ENCODE measurements around the gene FOXK2. TPM values are rescaled to one million over a fixed set of nuclear protein-coding genes. Genes with fewer than 3 reads are reported as not detected.

FOXK2 gene
- total RNA-seq, 1 donor from 2014 or later: 95.7 TPM

- peaks cover 31% of the 10 kb centered on the region for H3K4me1 Mint-ChIP-seq (ENCODE audit: low read depth, unreplicated experiment)
- no peaks in the 10 kb centered on the region for H3K36me3 Mint-ChIP-seq (ENCODE audit: unreplicated experiment)
- no peaks in the 10 kb centered on the region for H3K27me3 Mint-ChIP-seq (ENCODE audit: unreplicated experiment)
- DNase-seq: peak; percentile 23
- peak overlapping the region; percentile 74 for H3K27ac Mint-ChIP-seq (ENCODE audit: unreplicated experiment)
- H3K9me3 Mint-ChIP-seq (ENCODE audit: unreplicated experiment): peaks cover 3% of the 10 kb centered on the region
- H3K4me3 Mint-ChIP-seq (ENCODE audit: unreplicated experiment): peak overlapping the region; percentile 35
- no peak for TF ChIP-seq CTCF (IDR thresholded peaks at IDR 0.05; ENCODE audit: partially characterized antibody, unreplicated experiment)
Observed at GRCh38 chr17:82544431-82545070, 25.0 kb downstream of the FOXK2 start.

- Mint-ChIP-seq H3K36me3 (ENCODE audit: unreplicated experiment) (no peaks in the 10 kb centered on the region), H3K4me1 (ENCODE audit: low read depth, unreplicated experiment) (peaks cover 33% of the 10 kb centered on the region), H3K27me3 (ENCODE audit: unreplicated experiment) (no peaks in the 10 kb centered on the region), H3K27ac (ENCODE audit: unreplicated experiment) (peak overlapping the region; percentile 74), H3K9me3 (ENCODE audit: unreplicated experiment) (peaks cover 3% of the 10 kb centered on the region), H3K4me3 (ENCODE audit: unreplicated experiment) (peak overlapping the region; percentile 35)
- no peak for DNase-seq
- TF ChIP-seq CTCF (IDR thresholded peaks at IDR 0.05; ENCODE audit: partially characterized antibody, unreplicated experiment): no peak
Observed at GRCh38 chr17:82545071-82545462, 25.5 kb downstream of the FOXK2 start.

GRCh38 chr17:82547981-82548380 lies 28.4 kb downstream of the FOXK2 start:
- Mint-ChIP-seq H3K27me3 (ENCODE audit: unreplicated experiment) (no peaks in the 10 kb centered on the region), H3K36me3 (ENCODE audit: unreplicated experiment) (no peaks in the 10 kb centered on the region), H3K4me1 (ENCODE audit: low read depth, unreplicated experiment) (peaks cover 38% of the 10 kb centered on the region), H3K27ac (ENCODE audit: unreplicated experiment) (peak overlapping the region; percentile 87), H3K9me3 (ENCODE audit: unreplicated experiment) (no peaks in the 10 kb centered on the region), H3K4me3 (ENCODE audit: unreplicated experiment) (peak overlapping the region; percentile 39)
- no peak for TF ChIP-seq CTCF (IDR thresholded peaks at IDR 0.05; ENCODE audit: partially characterized antibody, unreplicated experiment)
- DNase-seq: no peak

- peak; percentile 50 for DNase-seq
- Mint-ChIP-seq H3K27ac (ENCODE audit: unreplicated experiment) (peak overlapping the region; percentile 87), H3K4me3 (ENCODE audit: unreplicated experiment) (peak overlapping the region; percentile 39), H3K36me3 (ENCODE audit: unreplicated experiment) (no peaks in the 10 kb centered on the region), H3K9me3 (ENCODE audit: unreplicated experiment) (no peaks in the 10 kb centered on the region), H3K27me3 (ENCODE audit: unreplicated experiment) (no peaks in the 10 kb centered on the region), H3K4me1 (ENCODE audit: low read depth, unreplicated experiment) (peaks cover 42% of the 10 kb centered on the region)
- TF ChIP-seq CTCF (IDR thresholded peaks at IDR 0.05; ENCODE audit: partially characterized antibody, unreplicated experiment): no peak
Observed at GRCh38 chr17:82548681-82549303, 29.3 kb downstream of the FOXK2 start.

GRCh38 chr17:82551779-82552457 lies 32.4 kb downstream of the FOXK2 start:
- Mint-ChIP-seq H3K9me3 (ENCODE audit: unreplicated experiment) (no peaks in the 10 kb centered on the region), H3K27ac (ENCODE audit: unreplicated experiment) (peak overlapping the region; percentile 28), H3K27me3 (ENCODE audit: unreplicated experiment) (no peaks in the 10 kb centered on the region), H3K4me1 (ENCODE audit: low read depth, unreplicated experiment) (peaks cover 44% of the 10 kb centered on the region), H3K4me3 (ENCODE audit: unreplicated experiment) (peak overlapping the region; percentile 40), H3K36me3 (ENCODE audit: unreplicated experiment) (no peaks in the 10 kb centered on the region)
- TF ChIP-seq CTCF (IDR thresholded peaks at IDR 0.05; ENCODE audit: partially characterized antibody, unreplicated experiment): peak; percentile 47
- peak; percentile 73 for DNase-seq
